HuH-7.5 (cell line): ENCODE data around the gene TMEM203.
"Not testable (repeated sequence)": the region's sequence is repeated elsewhere in the genome, so short reads cannot be mapped to it uniquely, and the experiment has no call there.

Source experiments
- DNase-seq: peaks from one replicate; pipeline ENCODE4 v3.0.0; 2011; ENCODE audit warnings: low spot score

Gene TMEM203

DNA sequence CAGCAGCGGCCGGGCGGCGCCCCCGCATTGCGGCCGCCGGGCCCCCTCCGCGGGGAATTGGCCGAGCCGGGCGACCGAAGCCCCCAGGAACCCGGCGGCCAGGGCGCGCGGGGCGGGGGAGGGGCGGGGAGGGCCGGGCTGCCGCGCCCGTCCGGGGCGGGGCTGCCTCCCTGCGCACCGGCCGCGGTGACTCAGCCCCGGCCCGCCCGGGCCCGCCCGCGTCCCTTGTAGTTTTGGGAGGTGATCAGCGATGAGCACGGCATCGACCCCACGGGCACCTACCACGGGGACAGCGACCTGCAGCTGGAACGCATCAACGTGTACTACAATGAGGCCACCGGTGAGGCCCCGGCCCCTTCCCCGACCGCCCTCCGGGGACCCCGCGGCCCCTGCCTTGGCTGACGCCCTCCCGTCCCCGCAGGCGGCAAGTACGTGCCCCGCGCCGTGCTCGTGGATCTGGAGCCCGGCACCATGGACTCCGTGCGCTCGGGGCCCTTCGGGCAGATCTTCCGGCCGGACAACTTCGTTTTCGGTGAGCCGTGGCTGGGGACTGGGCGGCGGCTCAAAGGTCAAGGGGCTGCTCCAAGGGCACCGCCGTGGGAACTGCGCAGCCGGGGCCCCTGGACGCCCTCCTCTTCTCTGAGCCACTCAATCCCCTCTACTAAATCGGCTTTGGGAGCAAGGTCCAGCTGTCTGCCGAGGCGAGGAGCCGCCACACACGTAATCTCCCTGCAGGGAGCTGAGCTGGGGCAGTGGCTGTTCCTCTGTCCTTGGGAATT lies 36.2 kb upstream of the TMEM203 start:
- no peak for DNase-seq

GRCh38 chr9:137240841-137241489 lies 35.5 kb upstream of the TMEM203 start, which contains the start of gene TUBB4B:
TUBB4B (plus strand) TSS chr9:137241287; CDS start chr9:137241361, 74 bp downstream.
- peak; percentile 100 for DNase-seq

DNA sequence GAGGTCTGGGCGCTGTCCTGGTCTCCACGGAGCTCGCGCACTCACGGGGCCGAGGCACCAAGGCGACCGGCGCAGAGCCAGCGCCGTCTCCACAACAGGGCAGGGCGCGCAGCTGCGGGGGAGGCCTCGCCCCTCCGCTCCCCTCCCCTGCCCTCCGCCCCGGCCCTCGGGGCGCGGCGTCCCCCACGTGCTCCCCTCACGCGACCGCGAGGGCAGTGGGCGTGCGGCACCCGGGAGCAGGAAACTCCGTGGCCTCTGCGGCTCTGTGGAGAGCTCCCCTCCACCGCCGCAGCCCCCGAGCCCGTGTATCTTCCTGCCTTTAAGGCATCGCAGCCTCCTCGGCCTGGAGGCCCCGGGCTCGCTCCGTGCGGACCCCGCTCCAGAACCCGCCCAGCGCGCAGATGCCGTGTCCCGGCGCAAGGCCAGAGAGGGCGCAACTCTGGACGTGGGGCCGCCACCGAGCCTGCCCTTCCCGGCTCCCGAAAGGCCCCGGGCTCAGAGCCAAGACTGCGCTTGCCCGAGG lies 34.9 kb upstream of the TMEM203 start:
- no peak for DNase-seq

GRCh38 chr9:137239541-137240200 lies 34.2 kb upstream of the TMEM203 start:
- not testable (repeated sequence) for DNase-seq

DNA sequence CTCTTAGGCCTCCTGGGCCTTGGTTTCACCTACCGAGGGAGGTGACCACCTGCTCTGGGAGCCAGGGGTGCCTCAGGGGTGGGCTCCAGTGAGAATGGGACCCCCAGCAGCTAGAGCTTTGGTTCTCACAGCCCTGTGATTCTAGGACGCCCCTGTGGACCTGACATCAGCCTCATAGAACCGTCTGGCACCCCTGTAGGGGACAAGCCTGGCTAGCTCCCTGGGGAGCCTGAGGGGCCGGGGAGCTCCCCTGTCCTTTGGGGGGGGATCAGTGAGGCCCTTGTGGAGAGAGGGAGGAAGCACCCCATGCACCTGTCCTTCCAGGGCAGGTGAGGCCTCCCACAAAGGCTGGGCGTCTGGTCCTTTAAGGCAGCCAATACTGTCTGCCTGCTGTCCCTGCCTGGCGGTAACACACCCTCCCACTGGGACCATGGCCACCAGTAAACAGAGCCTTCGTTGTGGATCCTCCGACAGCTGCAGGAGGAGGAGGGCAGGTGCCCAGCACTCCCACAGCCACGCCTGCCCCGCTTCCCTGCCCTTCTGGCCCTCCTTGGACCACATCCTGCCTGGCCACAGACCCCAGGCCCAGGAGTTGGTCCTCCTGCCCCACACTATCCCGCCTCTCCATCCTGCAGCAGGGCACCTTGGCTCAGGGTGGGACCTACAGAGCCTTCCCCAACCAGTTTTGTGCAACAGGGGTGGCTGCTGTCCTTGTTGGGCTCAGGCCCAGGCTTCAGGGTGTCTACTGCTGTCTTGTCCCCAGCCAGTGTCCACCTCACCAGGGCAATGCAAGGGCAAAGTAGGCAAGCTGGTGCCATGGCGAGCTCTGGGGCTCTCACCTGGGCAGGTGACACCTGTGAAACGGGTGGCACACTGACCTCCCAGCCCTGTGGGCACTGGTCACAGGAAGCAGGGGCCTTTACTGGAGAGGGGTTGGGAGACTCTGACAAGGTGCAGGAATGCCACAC lies 32.6 kb upstream of the TMEM203 start:
- no peak for DNase-seq

- no peak for DNase-seq
Observed at GRCh38 chr9:137236936-137237421, 31.5 kb upstream of the TMEM203 start.

DNA sequence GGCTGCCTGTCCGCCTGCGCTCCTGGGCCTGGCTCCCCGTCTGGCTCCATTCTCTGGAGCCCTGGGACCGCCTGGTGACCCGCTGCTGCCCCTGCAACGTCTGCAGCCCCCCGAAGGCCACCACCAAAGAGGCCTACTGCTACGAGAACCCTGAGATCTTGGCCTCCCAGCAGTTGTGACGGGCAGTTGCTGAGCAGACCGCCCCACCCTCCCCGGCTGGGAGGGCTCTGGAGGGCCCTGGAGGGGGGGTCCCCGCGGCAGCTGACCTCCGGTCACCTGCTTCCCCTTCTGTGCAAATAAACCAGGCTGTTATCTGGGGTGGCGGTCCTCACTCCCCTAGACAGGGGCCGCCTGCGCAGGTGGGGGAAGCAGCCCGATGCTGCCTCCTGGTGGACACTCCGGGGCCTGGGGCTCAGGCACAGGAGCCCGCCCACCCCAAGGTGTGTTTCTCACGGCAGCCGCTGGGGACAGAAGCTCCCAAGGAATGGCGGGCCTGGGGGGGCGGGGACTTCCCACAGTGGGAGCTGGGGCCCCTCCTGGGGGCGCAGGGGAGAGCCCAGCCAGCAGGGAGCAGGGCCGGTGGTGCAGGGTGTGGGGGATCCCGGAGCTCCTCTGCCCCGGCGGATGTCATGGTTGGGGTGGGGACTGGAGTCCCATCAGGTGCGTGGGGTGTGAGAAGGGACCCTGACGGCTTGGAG lies 30.9 kb upstream of the TMEM203 start:
- peak; percentile 99 for DNase-seq

DNA sequence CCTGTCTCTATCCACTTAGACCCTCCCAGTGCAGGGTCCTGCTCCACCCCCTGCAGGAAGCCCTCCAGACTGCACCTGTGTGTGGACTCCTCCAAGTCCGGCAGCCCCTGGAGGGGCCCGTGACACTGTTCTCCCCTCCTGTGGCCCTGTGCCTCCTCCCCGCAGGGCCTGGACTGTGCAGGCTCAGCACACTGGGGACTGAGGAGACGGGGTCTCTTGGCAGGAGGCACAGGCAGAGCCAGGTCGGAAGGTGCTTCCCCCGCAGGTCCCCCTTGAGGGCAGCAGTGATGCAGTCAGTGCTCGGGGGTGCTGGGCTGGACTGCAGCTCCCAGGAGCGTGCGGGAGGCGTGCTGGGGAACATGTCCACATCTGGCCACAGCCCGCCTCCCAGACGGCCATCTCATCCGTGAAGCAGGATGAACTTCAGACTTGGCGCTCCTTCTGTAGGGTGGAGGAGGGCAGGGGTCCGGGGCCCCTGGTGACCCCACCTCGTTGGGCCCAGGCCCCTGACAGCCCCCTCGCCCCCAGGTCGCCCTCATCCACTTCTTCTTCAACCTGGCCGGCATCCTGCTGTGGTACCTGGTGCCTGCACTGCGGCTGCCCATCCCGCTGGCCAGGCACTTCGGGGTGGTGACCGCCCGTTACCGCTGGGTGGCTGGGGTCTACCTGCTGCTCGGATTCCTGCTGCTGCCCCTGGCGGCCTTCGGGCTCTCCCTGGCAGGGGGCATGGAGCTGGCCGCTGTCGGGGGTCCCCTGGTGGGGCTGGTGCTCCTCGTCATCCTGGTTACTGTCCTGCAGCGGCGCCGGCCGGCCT lies 30.2 kb upstream of the TMEM203 start:
- peak; percentile 80 for DNase-seq

DNA sequence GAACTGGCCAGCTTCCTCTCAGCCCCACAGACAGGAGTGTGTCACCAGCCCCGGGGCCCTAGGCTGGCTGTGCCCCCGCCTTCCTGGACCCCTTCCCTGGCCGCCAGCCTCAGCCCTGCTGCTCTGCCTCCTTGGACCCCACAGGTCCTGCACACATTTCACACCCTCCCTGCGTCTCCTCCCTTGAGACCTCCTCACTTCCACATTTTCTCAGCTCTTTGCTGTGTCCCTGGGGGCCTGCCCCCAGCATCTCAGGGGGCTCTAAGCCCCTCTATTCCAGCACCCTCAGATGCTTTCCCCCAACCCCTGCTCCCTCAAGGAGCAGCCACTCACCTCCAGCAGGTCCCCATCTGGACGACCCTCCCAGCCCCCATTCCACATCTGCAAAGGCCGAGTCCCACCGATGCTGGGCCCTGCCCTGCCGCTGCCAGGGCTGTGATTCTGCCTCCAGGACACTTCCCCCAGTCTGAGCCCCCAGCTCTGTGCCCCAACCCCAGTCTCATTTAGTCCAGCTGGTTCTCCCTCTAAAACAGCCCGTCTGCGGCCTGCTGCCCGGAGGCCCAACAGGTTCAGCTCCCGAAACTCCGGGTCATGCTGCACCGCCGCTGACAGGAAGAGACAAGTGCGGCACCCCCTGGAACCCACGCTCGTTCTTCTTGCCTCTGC lies 29.4 kb upstream of the TMEM203 start:
- DNase-seq = no peak

GRCh38 chr9:137234055-137234697 lies 28.7 kb upstream of the TMEM203 start:
- no peak for DNase-seq

GRCh38 chr9:137233143-137233980 lies 27.9 kb upstream of the TMEM203 start:
- no peak for DNase-seq

GRCh38 chr9:137232510-137232909 lies 27.1 kb upstream of the TMEM203 start:
- no peak for DNase-seq

- DNase-seq = no peak
Observed at GRCh38 chr9:137232101-137232500, 26.7 kb upstream of the TMEM203 start.

DNA sequence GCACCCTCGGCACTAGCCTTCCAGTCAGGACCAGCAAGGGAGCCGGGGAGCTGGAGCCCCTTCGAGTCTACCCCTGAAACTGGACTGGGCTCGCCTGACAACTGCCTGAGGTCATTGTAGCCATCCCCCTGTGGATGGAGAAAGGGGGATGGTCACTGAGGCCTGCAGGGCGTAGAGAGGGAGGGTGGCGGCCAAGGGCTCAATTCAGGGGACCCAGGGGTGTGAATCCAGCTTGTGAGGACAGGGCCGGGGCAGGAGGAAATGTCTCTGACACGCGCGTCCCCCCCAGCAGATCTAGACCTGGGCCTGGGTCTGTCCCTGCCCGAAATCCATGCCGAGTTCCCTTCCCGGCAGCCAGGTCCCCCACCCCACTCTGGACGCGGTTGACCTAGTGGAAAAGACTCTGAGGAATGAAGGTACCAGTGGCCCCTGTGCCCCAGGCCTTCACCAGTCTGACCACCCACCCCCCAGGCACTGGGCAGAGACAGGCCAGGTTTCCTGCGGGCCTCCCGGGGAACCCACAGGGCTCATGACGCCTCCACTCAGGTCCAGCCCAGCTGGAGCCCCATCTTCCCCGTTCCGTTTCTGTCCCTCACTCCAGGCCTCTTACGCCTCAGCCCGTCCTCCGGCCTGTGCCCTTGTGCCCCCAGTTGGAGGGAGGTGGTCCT lies 26.1 kb upstream of the TMEM203 start:
- no peak for DNase-seq

DNA sequence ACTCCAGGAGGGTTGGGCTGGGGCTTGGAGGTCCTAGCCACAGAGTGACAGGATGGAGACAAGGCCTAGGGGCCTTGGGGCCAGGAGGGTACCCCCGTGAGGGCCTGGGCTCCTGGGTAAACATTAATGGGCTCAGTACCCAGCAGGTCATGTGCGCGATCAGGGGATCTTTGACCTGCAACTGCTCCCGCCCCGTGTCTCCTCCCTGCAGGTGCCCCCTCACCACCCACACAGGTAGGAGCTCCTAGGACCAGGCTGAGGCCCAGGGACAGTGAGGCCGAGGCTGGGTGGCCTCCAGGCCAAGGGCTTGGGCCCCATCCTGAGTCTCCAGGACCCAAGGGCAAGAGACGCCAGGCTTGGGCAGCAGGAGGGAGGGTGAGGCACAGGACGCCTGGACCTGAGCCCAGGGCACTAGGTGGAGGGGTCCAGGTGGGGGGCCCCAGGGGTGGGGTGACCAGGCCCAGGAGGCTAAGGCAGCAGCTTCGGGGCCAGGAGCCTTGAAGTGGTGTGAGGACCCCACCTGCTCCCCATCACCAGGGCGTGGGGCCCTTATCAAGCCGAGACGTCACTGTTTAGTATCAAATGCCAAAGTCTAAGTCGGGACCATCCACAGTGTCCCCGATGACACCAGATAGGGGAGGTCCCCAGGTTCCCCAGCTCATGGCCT lies 25.4 kb upstream of the TMEM203 start, which contains the start of gene SLC34A3:
TSS of gene SLC34A3 (plus strand) at position 197 of the 667 bp plus-strand sequence. CDS start 802 bp downstream, outside the sequence.
- no peak for DNase-seq

GRCh38 chr9:137229903-137230704 lies 24.7 kb upstream of the TMEM203 start:
- DNase-seq = no peak
